WTC11 (cell line): ENCODE results near the gene BOD1L1. TPM values are rescaled to one million over a fixed set of nuclear protein-coding genes. Genes with fewer than 3 reads are reported as not detected.

Experiments
- ATAC-seq: fragments of 200-7000 bp; cut with Tn5 transposase; 2 replicates; pipeline ENCODE4 v1.10.0; 2021; ENCODE audit warnings: mild to moderate bottlenecking, moderate library complexity
- CTCF ChIA-PET: fragments of 300-600 bp; sonication (Branson Sonifier 250); formaldehyde crosslinking; loops from one replicate; lab custom pipeline; 2021; ENCODE audit warnings: antibody characterized with exemption; lab: Charles Lee
- POLR2A ChIA-PET: fragments of 350-600 bp; sonication (Branson Sonifier 250); formaldehyde crosslinking; loops from one replicate; lab custom pipeline; 2021; ENCODE audit warnings: antibody characterized with exemption; lab: Charles Lee
- DNase-seq: peaks from one replicate; pipeline ENCODE4 v3.0.0; 2021; ENCODE audit warnings: low spot score
- H3K27ac Mint-ChIP-seq: 2 replicates; pipeline ENCODE4 v1.8.0; 2021; ENCODE audit warnings: mixed read lengths
- H3K27me3 Mint-ChIP-seq: 2 replicates; pipeline ENCODE4 v1.8.0; 2021; ENCODE audit warnings: low read depth, mild to moderate bottlenecking, moderate library complexity, mixed read lengths
- H3K36me3 Mint-ChIP-seq: 2 replicates; pipeline ENCODE4 v1.8.0; 2021; ENCODE audit warnings: mixed read lengths
- H3K4me1 Mint-ChIP-seq: 2 replicates; pipeline ENCODE4 v1.8.0; 2022; ENCODE audit warnings: mixed read lengths
- H3K4me3 Mint-ChIP-seq: 2 replicates; pipeline ENCODE4 v1.8.0; 2021; ENCODE audit warnings: mild to moderate bottlenecking, moderate library complexity, mixed read lengths
- H3K9me3 Mint-ChIP-seq: 2 replicates; pipeline ENCODE4 v1.8.0; 2021; ENCODE audit warnings: mixed read lengths
- CBFB ChIP-seq: sonication (generic); formaldehyde crosslinking; IDR thresholded peaks from 2 replicates; pipeline ENCODE4 v1.8.1; 2022; ENCODE audit warnings: mild to moderate bottlenecking, low read depth, missing genetic modification reagents
- ERG ChIP-seq: fragments of 250-450 bp; sonication (Bioruptor Pico); IDR thresholded peaks from 2 replicates; pipeline ENCODE4 v1.8.0; 2021; ENCODE audit warnings: mild to moderate bottlenecking
- FOXK1 ChIP-seq: sonication (generic); formaldehyde crosslinking; IDR thresholded peaks from 2 replicates; pipeline ENCODE4 v1.8.0; 2022; ENCODE audit warnings: mild to moderate bottlenecking, moderate library complexity, missing genetic modification reagents
- FOXP1 ChIP-seq: sonication (generic); formaldehyde crosslinking; IDR thresholded peaks from 2 replicates; pipeline ENCODE4 v1.8.0; 2022; ENCODE audit warnings: missing genetic modification reagents, mild to moderate bottlenecking, moderate library complexity, borderline replicate concordance
- IRF1 ChIP-seq: sonication (generic); formaldehyde crosslinking; IDR thresholded peaks from 2 replicates; pipeline ENCODE4 v1.8.0; 2023; ENCODE audit warnings: missing genetic modification reagents
- IRF2 ChIP-seq: sonication (generic); formaldehyde crosslinking; IDR thresholded peaks from 2 replicates; pipeline ENCODE4 v1.8.0; 2022; ENCODE audit warnings: low read depth, missing genetic modification reagents, borderline replicate concordance
- JUN ChIP-seq: sonication (generic); formaldehyde crosslinking; IDR thresholded peaks from 2 replicates; pipeline ENCODE4 v1.8.0; 2023; ENCODE audit warnings: mild to moderate bottlenecking, missing genetic modification reagents
- KAT7 ChIP-seq: sonication (generic); formaldehyde crosslinking; IDR thresholded peaks from 2 replicates; pipeline ENCODE4 v1.8.1; 2023; ENCODE audit warnings: missing genetic modification reagents, mild to moderate bottlenecking, borderline replicate concordance
- NR1H2 ChIP-seq: sonication (generic); formaldehyde crosslinking; IDR thresholded peaks from 2 replicates; pipeline ENCODE4 v1.9.0; 2021; ENCODE audit warnings: mild to moderate bottlenecking, moderate library complexity, missing genetic modification reagents
- NR2C2 ChIP-seq: sonication (generic); formaldehyde crosslinking; IDR thresholded peaks from 2 replicates; pipeline ENCODE4 v1.8.0; 2022; ENCODE audit warnings: mild to moderate bottlenecking, missing genetic modification reagents
- OVOL2 ChIP-seq: fragments of 250-450 bp; sonication (Bioruptor Pico); IDR thresholded peaks from 2 replicates; pipeline ENCODE4 v1.9.0; 2021; ENCODE audit warnings: mild to moderate bottlenecking, borderline replicate concordance
- PRDM15 ChIP-seq: sonication (generic); formaldehyde crosslinking; IDR thresholded peaks from 2 replicates; pipeline ENCODE4 v1.8.0; 2022; ENCODE audit warnings: missing genetic modification reagents
- TP53 ChIP-seq: sonication (generic); formaldehyde crosslinking; IDR thresholded peaks from 2 replicates; pipeline ENCODE4 v1.8.1; 2023; ENCODE audit warnings: mild to moderate bottlenecking, missing genetic modification reagents
- ZBTB43 ChIP-seq: sonication (generic); formaldehyde crosslinking; IDR thresholded peaks from 2 replicates; pipeline ENCODE4 v1.8.1; 2023; ENCODE audit warnings: mild to moderate bottlenecking, missing genetic modification reagents
- ZNF121 ChIP-seq: sonication (generic); formaldehyde crosslinking; IDR thresholded peaks from 2 replicates; pipeline ENCODE4 v1.8.0; 2023; ENCODE audit warnings: missing genetic modification reagents
- ZNF512 ChIP-seq: sonication (generic); formaldehyde crosslinking; IDR thresholded peaks from 2 replicates; pipeline ENCODE4 v1.8.1; 2022; ENCODE audit warnings: missing genetic modification reagents, borderline replicate concordance
- ZNF671 ChIP-seq: fragments of 250-450 bp; sonication (Bioruptor Pico); IDR thresholded peaks from 2 replicates; pipeline ENCODE4 v1.8.0; 2021; ENCODE audit warnings: mild to moderate bottlenecking
- total RNA-seq: library from RNA; stranded (reverse); gene quantifications from 3 replicates; pipeline ENCODE4 v1.2.3, GENCODE V29; 2021
- TF ChIP-seq, protein P1 (sequence below): sonication (generic); formaldehyde crosslinking; IDR thresholded peaks from 2 replicates; pipeline ENCODE4 v1.8.1; 2023; ENCODE audit warnings: mild to moderate bottlenecking, missing genetic modification reagents, moderate library complexity

Gene BOD1L1
- total RNA-seq, 1 experiment from 2014 or later: 43.5 TPM

- ChIA-PET CTCF (interaction anchor here (0.6 to 1.0 kb wide), 3 partner anchors 13 to 1275 kb away, joined by 3 to 7 read pairs (median 4); partner anchors contain the start of gene RAB28), POLR2A (no interaction called here)
- Mint-ChIP-seq H3K27me3 (peaks cover 100% of the 10 kb centered on the region), H3K36me3 (peaks cover 7% of the 10 kb centered on the region; the same call in 1 of the 2 replicates), H3K4me3 (no peak overlapping the region; the same call in 1 of the 2 replicates), H3K4me1 (peaks cover 87% of the 10 kb centered on the region), H3K27ac (no peak overlapping the region), H3K9me3 (no peaks in the 10 kb centered on the region)
- DNase-seq: no peak
- no peak for TF ChIP-seq IRF1 (CRISPR knock-in tag)
- no peak for TF ChIP-seq ZNF121 (CRISPR knock-in tag)
- TF ChIP-seq, protein P1, sequence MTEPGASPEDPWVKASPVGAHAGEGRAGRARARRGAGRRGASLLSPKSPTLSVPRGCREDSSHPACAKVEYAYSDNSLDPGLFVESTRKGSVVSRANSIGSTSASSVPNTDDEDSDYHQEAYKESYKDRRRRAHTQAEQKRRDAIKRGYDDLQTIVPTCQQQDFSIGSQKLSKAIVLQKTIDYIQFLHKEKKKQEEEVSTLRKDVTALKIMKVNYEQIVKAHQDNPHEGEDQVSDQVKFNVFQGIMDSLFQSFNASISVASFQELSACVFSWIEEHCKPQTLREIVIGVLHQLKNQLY: no peak
- TF ChIP-seq FOXK1 (CRISPR knock-in tag): no peak
- TF ChIP-seq ZNF671 (CRISPR knock-in tag): no peak
- no peak for TF ChIP-seq NR1H2 (CRISPR knock-in tag)
- no peak for TF ChIP-seq ZNF512 (CRISPR knock-in tag)
- TF ChIP-seq ERG: no peak
- no peak for ATAC-seq
Observed at GRCh38 chr4:13537011-13537831, 90.3 kb downstream of the BOD1L1 start.

DNA sequence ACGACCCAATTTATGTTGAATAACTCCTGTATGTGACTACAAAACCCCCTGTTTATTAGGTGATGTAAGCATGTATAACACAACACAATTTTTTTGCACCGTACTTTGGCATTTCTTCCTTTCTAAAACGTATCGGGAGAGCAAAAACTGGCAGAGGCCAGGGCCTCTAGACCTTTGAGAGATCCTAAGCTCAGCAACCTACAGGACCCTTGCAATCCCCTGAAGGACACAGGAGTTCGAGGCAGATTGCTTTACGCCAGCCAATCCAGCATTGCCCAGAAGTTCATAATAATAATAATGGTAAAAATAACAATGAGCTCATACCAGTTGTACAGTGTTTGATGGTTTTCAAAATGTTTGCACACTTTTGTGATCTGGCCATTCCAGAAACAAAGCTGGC, 90.9 kb downstream of the BOD1L1 start:
- Mint-ChIP-seq H3K4me1 (peaks cover 91% of the 10 kb centered on the region), H3K27ac (no peak overlapping the region), H3K4me3 (peak overlapping the region; percentile 8; the same call in 1 of the 2 replicates), H3K27me3 (peaks cover 100% of the 10 kb centered on the region), H3K36me3 (peaks cover 7% of the 10 kb centered on the region; the same call in 1 of the 2 replicates), H3K9me3 (no peaks in the 10 kb centered on the region)
- POLR2A ChIA-PET: no interaction called here
- TF ChIP-seq JUN (CRISPR knock-in tag) (no peak), ZBTB43 (no peak), KAT7 (no peak), FOXP1 (CRISPR knock-in tag) (no peak), CBFB (CRISPR knock-in tag) (no peak), OVOL2 (CRISPR knock-in tag) (no peak)
- no peak for ATAC-seq
- CTCF ChIA-PET: interaction anchor here (0.6 to 1.0 kb wide), 3 partner anchors 12 to 1275 kb away, joined by 3 to 7 read pairs (median 4); partner anchors contain the start of gene RAB28
- DNase-seq: no peak

DNA sequence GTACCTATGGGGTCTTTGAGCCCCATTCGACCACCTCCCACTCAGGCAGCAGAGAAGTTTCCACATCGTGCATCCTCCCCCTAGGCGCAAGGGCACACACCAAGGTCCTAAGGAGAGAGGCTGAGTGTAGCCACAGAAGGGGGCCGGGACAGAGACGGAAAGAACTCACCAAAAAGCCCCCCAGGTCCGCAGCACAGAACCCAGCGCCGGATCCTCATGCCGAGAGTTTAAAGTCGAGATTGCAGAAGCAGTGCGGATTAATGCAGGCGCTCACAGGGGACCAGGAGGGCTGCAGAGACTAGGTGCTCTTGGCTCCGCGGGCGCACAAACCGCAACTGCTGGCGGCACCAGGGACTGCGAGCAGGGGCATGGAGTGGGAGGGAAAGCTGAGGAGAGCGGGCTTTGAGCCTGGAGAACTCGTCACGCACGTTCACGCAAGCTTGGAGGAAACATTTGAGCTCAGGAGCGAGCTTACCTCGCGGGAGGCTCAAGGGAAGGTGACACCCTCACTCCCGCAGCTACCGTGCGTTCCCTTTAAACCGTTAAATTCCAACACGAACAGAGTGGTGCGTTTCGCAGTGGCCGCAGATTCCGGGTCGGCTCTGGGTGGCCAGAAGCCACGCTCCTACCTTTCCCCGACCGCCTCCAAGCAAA, 91.7 kb downstream of the BOD1L1 start:
- Mint-ChIP-seq H3K9me3 (no peaks in the 10 kb centered on the region), H3K36me3 (peaks cover 7% of the 10 kb centered on the region; the same call in 1 of the 2 replicates), H3K27ac (no peak overlapping the region), H3K4me1 (peaks cover 91% of the 10 kb centered on the region), H3K4me3 (peak overlapping the region; percentile 40), H3K27me3 (peaks cover 100% of the 10 kb centered on the region)
- TF ChIP-seq NR2C2 (CRISPR knock-in tag) (no peak), IRF2 (CRISPR knock-in tag) (no peak), TP53 (no peak), PRDM15 (CRISPR knock-in tag) (no peak)
- CTCF ChIA-PET: no interaction called here
- ATAC-seq (peak; percentile 10), DNase-seq (no peak)
- POLR2A ChIA-PET: interaction anchor here (1.3 kb wide), 1 partner anchor 11 kb away, joined by 4 read pairs; no protein-coding TSS in a partner anchor
